Activated CD4-positive, alpha-beta T cell treated with anti-CD3 and anti-CD28 coated beads, Interleukin-2, amount 50 U/mL, for 24 hours (primary cell): ENCODE results near the gene FRMD4A.

Source experiments
- DNase-seq, 2 donors: peaks; one replicate each; pipeline ENCODE4 v3.0.0-alpha.2; 2020; ENCODE audit warnings: low read depth in 1 of 2, low spot score in 1 of 2

FRMD4A gene

GRCh38 chr10:13685885-13686284 lies 644.8 kb downstream of the FRMD4A start:
- DNase-seq = no peak

- DNase-seq = no peak
Observed at GRCh38 chr10:13684806-13685482, 645.8 kb downstream of the FRMD4A start.

DNA sequence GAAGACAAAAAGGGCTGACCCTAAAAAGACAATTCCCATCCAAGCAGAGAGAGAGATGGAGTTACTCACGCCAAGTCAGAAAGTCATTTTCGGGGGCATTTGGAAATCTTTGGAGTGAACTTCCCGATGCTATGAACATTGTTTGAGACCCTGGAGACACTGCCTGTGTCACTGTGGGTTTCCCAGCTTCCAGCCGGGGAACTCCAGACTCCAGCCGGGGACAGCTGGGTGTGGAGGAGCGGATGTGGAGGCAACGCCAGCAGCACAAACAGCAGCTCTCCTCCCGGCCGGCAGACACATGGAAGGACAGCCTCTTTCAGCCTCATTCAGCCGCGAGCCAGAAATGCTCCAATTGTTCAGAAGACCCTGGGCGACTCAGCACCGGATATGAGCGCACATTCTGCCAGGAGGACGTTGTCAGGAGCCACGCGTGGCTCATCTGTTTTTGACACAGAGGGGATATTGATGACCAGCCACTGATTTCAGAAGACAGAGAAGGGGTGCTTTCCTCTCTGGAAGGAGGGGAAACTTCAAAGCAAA lies 646.4 kb downstream of the FRMD4A start:
- DNase-seq = no peak

DNA sequence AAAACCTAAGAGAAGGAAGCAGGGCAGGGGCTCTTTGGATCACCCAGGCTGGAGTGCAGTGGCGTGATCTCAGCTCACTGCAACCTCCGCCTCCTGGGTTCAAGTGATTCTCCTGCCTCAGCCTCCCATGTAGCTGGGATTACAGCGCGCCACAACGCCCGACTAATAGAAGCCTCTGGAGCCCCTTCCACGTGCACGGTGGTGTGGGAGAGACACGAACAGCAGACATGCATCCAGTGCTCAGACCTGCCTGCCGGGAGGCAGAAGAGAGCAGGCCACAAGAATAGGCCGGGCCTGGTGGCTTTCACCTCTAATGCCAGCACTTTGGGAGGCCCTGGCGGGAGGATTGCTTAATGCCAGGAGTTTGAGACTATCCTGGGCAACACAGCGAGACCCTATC lies 647.7 kb downstream of the FRMD4A start:
- DNase-seq = no peak

DNA sequence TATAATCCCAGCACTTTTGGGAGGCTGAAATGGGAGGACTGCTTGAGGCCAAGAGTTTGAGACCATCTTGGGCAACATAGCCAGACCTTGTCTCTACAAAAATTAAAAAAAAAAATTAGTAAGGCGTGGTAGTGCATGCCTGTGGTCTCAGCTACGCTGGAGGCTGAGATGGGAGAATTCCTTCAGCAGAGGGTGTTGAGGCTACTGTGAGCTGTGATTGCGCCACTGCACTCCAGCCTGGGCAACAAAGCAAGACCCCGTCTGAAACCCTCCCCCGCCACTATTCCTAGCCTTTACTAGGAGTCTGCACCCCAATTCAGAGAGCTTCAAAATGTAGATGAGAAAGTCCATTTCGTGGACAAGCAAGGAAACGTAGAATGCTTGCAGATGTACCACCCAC lies 648.8 kb downstream of the FRMD4A start:
- DNase-seq = no peak

GRCh38 chr10:13681528-13681927 lies 649.2 kb downstream of the FRMD4A start:
- DNase-seq = no peak

- DNase-seq = no peak
Observed at GRCh38 chr10:13681095-13681494, 649.6 kb downstream of the FRMD4A start.

DNA sequence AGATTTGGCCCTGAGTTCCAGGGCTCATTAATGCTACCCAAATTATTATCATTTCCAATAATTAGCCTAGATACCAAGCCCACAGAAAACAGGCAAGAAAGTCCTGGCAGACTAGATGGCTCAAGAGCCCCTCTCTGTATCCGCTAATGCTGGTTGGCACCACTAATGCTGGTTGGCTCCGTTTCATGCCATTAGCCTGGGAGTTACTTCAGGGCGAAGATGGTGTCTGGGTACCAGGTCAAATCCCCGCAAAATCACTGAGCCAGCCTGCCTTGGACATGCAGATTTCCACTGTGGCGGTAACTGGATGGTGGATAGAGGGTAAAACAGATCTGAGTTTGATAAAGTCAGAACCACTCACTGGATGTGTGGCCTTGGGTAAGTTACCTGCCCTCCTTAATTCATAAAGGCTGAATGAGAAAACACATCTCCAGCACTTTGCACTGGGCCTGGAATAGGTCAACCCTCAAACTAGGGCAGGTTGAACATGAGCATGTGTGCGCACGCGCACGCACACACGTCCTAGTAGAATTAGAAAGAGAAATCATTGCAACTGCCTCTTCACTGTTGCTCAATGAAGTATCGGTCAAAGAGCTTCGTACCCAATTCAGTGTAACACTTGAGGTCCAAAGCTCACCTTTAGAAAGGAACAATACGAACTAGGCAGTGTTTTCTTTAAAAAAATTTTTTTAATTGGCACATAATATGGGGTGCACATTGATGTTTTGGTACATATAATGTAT lies 652.5 kb downstream of the FRMD4A start:
- DNase-seq = no peak

- DNase-seq = no peak
Observed at GRCh38 chr10:13674645-13675588, 655.8 kb downstream of the FRMD4A start.

GRCh38 chr10:13673156-13673555 lies 657.6 kb downstream of the FRMD4A start:
- DNase-seq = no peak

DNA sequence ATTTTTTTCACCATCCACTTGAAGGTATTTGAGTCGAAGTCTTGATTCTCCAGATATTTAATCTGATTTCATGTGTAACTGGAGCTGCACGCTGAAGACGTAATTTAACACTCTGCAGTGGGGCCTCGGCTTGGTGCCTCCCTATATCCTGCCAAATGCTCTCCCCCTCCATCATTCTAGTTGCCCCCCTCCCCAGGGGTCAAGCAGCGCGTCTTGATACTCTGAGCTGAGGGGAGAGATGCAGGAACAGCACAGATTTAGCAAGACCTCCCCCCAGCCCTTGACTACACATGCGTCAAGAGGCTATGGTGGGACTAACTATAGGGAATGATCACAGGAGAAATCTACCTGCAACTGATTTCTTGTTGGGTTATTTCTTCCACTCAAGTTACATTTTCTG lies 658.2 kb downstream of the FRMD4A start:
- DNase-seq = no peak

GRCh38 chr10:13671904-13672303 lies 658.8 kb downstream of the FRMD4A start:
- DNase-seq = no peak

DNA sequence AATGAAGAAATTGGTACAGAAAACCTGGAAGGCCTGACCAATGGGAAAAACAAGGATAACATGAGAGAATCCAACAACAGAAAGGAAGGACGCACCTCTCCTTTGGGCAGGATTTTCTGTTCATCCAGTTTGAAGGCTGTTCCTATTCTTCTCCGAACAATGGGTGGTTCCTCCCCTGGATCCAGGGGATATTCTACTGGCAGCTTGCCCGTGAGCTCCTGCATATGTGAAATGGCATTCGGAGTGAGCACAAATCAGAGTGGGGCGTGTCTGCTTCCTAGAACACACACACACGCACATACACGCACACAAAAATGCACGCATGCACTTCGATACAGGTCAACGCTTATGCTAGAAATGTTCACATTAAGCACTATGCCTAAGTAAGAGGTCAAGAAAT lies 660.4 kb downstream of the FRMD4A start:
- no peak for DNase-seq

DNA sequence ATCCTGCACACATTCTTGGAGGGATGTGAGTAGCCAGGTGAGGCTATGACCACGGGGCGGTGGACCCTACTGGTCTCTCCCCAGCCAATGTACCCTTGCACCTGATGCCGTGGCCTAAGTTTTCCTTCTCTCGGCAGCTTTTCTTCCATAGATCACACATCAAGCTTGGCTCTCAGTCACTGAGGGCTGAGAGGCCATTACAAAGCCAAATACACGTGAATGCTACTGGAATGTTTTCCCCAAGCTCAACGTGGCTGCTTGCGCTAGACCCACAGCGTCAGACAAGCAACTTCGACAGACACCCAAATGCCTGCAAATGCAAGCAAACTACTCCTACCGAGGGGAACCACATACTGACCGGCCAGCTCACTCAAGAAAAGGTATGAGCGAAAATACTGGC lies 660.8 kb downstream of the FRMD4A start:
- no peak for DNase-seq

DNA sequence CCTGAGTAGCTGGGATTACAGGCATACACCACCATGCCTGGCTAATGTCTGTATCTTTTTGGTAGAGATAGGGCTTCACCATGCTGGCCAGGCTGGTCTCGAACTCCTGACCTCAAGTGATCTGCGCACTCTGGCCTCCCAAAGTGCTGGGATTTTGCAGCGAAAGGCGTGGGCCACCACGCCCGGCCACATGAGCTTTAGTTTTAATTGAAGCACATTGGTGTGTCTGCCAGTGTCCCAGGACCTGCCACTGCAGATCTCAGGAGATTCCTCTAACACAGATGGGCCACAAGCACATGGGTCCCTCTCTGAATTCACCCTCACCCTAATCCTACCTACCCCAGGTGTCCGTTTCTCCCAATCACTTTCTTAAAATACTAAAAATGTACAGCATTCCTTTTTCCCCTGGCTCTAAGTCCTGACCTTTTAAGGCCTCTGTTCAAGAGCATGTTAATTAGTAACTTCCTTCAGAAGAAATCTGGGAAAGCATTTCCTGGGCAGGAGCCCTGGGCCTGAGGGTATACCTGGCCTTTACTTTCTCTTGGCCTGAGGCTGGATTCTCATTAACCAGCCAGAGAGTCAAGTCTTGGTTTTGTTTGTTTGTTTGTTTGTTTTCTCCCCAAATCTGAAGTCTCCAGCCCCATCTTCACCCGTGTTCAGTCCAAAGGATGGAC lies 661.4 kb downstream of the FRMD4A start:
- no peak for DNase-seq

DNA sequence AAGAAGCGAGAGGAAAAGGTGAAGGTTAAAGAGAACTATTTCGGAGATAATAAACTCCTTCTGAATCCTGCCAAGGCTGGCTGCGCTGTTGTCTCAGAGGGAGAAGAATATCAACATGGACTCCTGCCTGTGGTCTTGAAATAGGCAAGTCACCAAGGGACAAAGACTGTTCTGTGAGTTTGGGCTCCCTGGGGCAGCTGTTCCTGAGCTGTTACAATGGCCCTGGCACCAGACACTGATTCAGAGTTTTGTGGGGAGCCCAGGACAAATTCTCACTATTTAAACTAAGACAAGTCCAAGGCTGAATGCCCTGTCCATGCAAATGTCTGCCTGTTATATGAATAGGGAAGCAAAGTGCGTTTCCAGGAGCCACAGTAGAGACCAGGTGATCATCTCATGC lies 662.6 kb downstream of the FRMD4A start:
- no peak for DNase-seq

GRCh38 chr10:13665516-13666262 lies 665.0 kb downstream of the FRMD4A start:
- DNase-seq = no peak

GRCh38 chr10:13661256-13661655 lies 669.5 kb downstream of the FRMD4A start:
- no peak for DNase-seq

DNA sequence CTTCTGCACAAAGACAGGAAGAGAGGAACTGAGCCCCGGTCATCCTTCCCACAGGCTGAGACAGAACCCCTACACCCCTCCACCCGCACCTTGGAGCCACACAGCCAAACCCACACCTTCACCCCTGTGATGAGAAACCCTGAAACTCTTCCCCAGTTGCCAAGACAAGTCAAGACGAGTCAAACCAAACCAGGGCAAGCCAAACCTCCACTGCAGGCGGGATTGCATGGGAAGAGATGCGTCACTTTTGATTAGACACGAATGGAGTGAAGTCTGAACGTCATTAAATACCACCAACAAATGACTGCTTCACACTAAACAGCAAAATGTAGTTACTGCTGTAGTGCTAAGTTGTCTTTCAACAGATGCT lies 670.2 kb downstream of the FRMD4A start:
- no peak for DNase-seq

- DNase-seq = peak; percentile 40 to 41
Observed at GRCh38 chr10:13659887-13660550, 670.7 kb downstream of the FRMD4A start.
